ENCODE data around the gene CCL17. TPM values are rescaled to one million over a fixed set of nuclear protein-coding genes. Genes with fewer than 3 reads are reported as not detected.

CCL17 gene
- total RNA-seq, 1 donor from 2014 or later, result not detected

DNA sequence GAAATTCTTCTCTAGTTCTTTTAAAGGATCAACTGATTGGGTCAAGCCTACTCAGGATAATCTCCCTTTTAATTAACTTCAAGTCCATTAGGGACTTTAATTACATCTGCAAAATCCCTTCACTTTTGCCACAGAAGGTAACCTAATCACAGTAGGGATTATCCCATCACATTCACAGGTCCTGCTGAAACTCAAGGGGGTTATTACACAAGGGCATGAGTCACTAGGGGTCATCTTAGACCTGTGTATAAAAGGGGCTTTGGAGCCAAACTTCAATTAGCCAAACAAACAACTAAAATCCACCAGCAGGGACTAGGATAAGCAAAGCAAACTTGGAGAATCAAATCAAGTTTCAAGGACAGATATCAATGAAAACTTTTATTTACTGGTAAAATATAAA is 23.3 kb downstream of the CCL17 start:
- H3K4me1 Mint-ChIP-seq (ENCODE audit: low read depth), result no peaks in the 10 kb centered on the region
- TF ChIP-seq CTCF (IDR thresholded peaks at IDR 0.05; ENCODE audit: unreplicated experiment), result no peak
- H3K36me3 Mint-ChIP-seq (ENCODE audit: insufficient read depth), result peaks cover 24% of the 10 kb centered on the region
- H3K27me3 Mint-ChIP-seq, result no peaks in the 10 kb centered on the region
- H3K27ac Mint-ChIP-seq, result peak overlapping the region; percentile 42
- no peak overlapping the region for H3K4me3 Mint-ChIP-seq (ENCODE audit: low read depth)
- H3K9me3 Mint-ChIP-seq (ENCODE audit: low read depth), result no peaks in the 10 kb centered on the region
- no peak for DNase-seq (ENCODE audit: low spot score, unreplicated experiment)

GRCh38 chr16:57430955-57431354 is 26.4 kb downstream of the CCL17 start:
- H3K4me1 Mint-ChIP-seq (ENCODE audit: low read depth), result no peaks in the 10 kb centered on the region
- no peak for DNase-seq (ENCODE audit: low spot score, unreplicated experiment)
- no peaks in the 10 kb centered on the region for H3K9me3 Mint-ChIP-seq (ENCODE audit: low read depth)
- no peaks in the 10 kb centered on the region for H3K27me3 Mint-ChIP-seq
- no peak overlapping the region for H3K27ac Mint-ChIP-seq
- no peak for TF ChIP-seq CTCF (IDR thresholded peaks at IDR 0.05; ENCODE audit: unreplicated experiment)
- peaks cover 35% of the 10 kb centered on the region for H3K36me3 Mint-ChIP-seq (ENCODE audit: insufficient read depth)
- no peak overlapping the region for H3K4me3 Mint-ChIP-seq (ENCODE audit: low read depth)

DNA sequence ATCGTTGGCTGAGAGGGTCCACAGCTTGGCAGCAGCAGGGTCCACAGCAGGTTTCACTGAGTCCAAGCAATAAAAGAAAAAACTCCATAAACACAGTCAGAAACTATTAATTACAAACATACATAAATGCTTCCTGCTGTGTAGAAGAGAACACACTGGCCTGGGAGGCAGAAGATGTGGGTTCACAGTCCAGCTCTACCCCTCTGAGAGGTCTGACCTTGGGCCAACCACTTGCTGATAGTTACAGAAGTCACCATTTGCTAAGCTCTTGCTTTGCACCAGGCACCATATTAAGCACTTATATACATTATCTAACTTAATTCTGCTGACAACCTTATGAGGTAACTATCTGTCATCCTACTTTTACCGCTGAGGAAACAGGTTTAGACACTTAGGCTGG is 27.9 kb downstream of the CCL17 start:
- no peak overlapping the region for H3K27ac Mint-ChIP-seq
- TF ChIP-seq CTCF (IDR thresholded peaks at IDR 0.05; ENCODE audit: unreplicated experiment), result no peak
- H3K27me3 Mint-ChIP-seq, result no peaks in the 10 kb centered on the region
- no peaks in the 10 kb centered on the region for H3K4me1 Mint-ChIP-seq (ENCODE audit: low read depth)
- no peaks in the 10 kb centered on the region for H3K9me3 Mint-ChIP-seq (ENCODE audit: low read depth)
- H3K4me3 Mint-ChIP-seq (ENCODE audit: low read depth), result no peak overlapping the region
- DNase-seq (ENCODE audit: low spot score, unreplicated experiment), result no peak
- H3K36me3 Mint-ChIP-seq (ENCODE audit: insufficient read depth), result peaks cover 35% of the 10 kb centered on the region

DNA sequence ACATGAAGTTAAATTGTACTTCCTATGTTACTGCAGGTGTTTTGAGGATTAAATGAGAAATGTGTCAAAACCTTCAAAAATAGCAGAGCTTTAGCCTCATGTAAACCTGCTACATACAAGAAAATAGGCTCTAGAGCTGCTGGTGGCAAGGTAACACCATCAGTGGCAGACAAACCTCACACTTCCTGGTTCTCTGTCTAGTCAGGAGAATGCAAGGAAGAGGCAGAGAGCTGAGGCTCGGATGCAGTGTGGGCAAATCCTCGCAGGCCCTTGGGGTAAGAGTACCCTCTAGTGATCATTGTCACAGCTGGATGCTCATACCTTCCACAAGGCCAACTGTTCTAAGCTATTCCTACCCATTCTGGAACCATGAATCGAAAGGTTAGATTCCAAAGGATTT is 28.4 kb downstream of the CCL17 start:
- Mint-ChIP-seq H3K4me1 (ENCODE audit: low read depth) (no peaks in the 10 kb centered on the region), H3K36me3 (ENCODE audit: insufficient read depth) (peaks cover 32% of the 10 kb centered on the region), H3K27ac (no peak overlapping the region), H3K27me3 (no peaks in the 10 kb centered on the region), H3K9me3 (ENCODE audit: low read depth) (no peaks in the 10 kb centered on the region), H3K4me3 (ENCODE audit: low read depth) (no peak overlapping the region)
- DNase-seq (ENCODE audit: low spot score, unreplicated experiment), result no peak
- no peak for TF ChIP-seq CTCF (IDR thresholded peaks at IDR 0.05; ENCODE audit: unreplicated experiment)

GRCh38 chr16:57434003-57434402 is 29.4 kb downstream of the CCL17 start:
- no peak overlapping the region for H3K27ac Mint-ChIP-seq
- no peaks in the 10 kb centered on the region for H3K9me3 Mint-ChIP-seq (ENCODE audit: low read depth)
- H3K4me1 Mint-ChIP-seq (ENCODE audit: low read depth), result no peaks in the 10 kb centered on the region
- no peaks in the 10 kb centered on the region for H3K27me3 Mint-ChIP-seq
- TF ChIP-seq CTCF (IDR thresholded peaks at IDR 0.05; ENCODE audit: unreplicated experiment), result no peak
- H3K36me3 Mint-ChIP-seq (ENCODE audit: insufficient read depth), result peaks cover 30% of the 10 kb centered on the region
- no peak overlapping the region for H3K4me3 Mint-ChIP-seq (ENCODE audit: low read depth)
- no peak for DNase-seq (ENCODE audit: low spot score, unreplicated experiment)
